Right lobe of liver (tissue), 6 donors: ENCODE results near the gene TLCD3B. TPM values are rescaled to one million over a fixed set of nuclear protein-coding genes. Genes with fewer than 3 reads are reported as not detected.

Experiments used
- ATAC-seq, 4 donors: fragments of 200-7000 bp; cut with Tn5 transposase; one replicate each; pipeline ENCODE4 v1.9.1; 2020; ENCODE audit warnings: mild to moderate bottlenecking in 4 of 4, moderate library complexity in 4 of 4
- DNase-seq, 3 donors: peaks; one replicate each; pipeline ENCODE4 v3.0.0-alpha.2; 2020
- H3K27ac ChIP-seq, 3 donors: fragments of 200-600 bp; one replicate each; pipeline ENCODE4 v1.8.0; 2022
- H3K27me3 ChIP-seq, 2 donors: fragments of 200-600 bp; one replicate each; pipeline ENCODE4 v1.8.0; 2022
- H3K36me3 ChIP-seq, 4 donors: fragments of 200-600 bp; sonication (generic) in 1 of 4; one replicate each; pipeline versions ENCODE4 v1.5.1 to v1.8.0; 2017 to 2022; ENCODE audit warnings: control low read depth in 1 of 4
- H3K4me1 ChIP-seq, 4 donors: fragments of 200-600 bp; sonication (generic) in 1 of 4; one replicate each; pipeline versions ENCODE4 v1.5.1 to v1.8.0; 2017 to 2022; ENCODE audit warnings: control low read depth in 1 of 4
- H3K4me3 ChIP-seq, 3 donors: fragments of 200-600 bp; one replicate each; pipeline ENCODE4 v1.8.0; 2022
- H3K9me3 ChIP-seq, 4 donors: fragments of 200-600 bp; sonication (generic) in 1 of 4; one replicate each; pipeline versions ENCODE4 v1.5.1 to v1.8.0; 2017 to 2022; ENCODE audit warnings: control low read depth in 1 of 4
- CTCF ChIP-seq, 4 donors: fragments of 200-600 bp in 3 of 4; fragments of 450-650 bp in 1 of 4; IDR thresholded peaks; one replicate each; pipeline versions ENCODE4 v1.5.1 to v1.8.0; 2016 to 2022; ENCODE audit warnings: antibody characterized with exemption in 4 of 4, mild to moderate bottlenecking in 2 of 4
- POLR2A ChIP-seq: fragments of 450-650 bp; IDR thresholded peaks from one replicate; pipeline ENCODE4 v1.6.1; 2017; ENCODE audit warnings: antibody characterized with exemption, mild to moderate bottlenecking
- WGBS: methylation state at CpG from one replicate; pipeline ENCODE4 v1.1.6; 2018; ENCODE audit warnings: low coverage, low lambda C conversion rate; ENCODE audit not compliant: insufficient coverage; ENCODE audit errors: missing lambda C conversion rate; 5-methylcytosine and 5-hydroxymethylcytosine counted together
- intact Hi-C, 2 donors: fragments of 100-400 bp; cut with DNase I; formaldehyde crosslinking; loops; one replicate each; pipeline versions ENCODE4 v1.11.2 to v1.14.1; 2022
- total RNA-seq, 6 experiments: library from RNA; depleted of rRNA in 2 of 6; stranded (reverse); fragments of >200 nt in 2 of 6; fragmentation: NEBNext Ultra II Directional in 3 of 6; extraction: Animal tissue kit (Norgen Biotek cat#: 25700) in 3 of 6; gene quantifications; one replicate each; pipeline versions ENCODE4 v1.1.0 to v1.2.4, GENCODE V29; 2016 to 2023
- donor health status: DM: no; HTN: yes; CAD: no.
- donor health status: DM: no; HTN: no; CAD: no.
- donor health status: DM: no; HTN: no; CAD: no.
- donor health status: DM: no; HTN: yes; CAD: no.
- donor health status: DM: no; HTN: yes; CAD: no.

Gene TLCD3B
- total RNA-seq, 6 experiments from 2014 or later, result not detected

- no peak for ATAC-seq
- intact Hi-C loops, result no loop called here
- no peak overlapping the region for H3K27ac ChIP-seq
- no peak for TF ChIP-seq POLR2A
- TF ChIP-seq CTCF (IDR thresholded peaks at IDR 0.05), result no peak
- no peak for DNase-seq
- peaks cover 5 to 32% (median 16%) of the 10 kb centered on the region in 4 donors for H3K36me3 ChIP-seq
- peak overlapping the region; percentile 79 to 98 (median 95) for H3K4me3 ChIP-seq
- 40% methylated on average over 4 of the region's 5 CpGs for WGBS
- no peaks in the 10 kb centered on the region for H3K9me3 ChIP-seq
- no peaks in the 10 kb centered on the region for H3K27me3 ChIP-seq
- peaks cover 0 to 22% (median 10%) of the 10 kb centered on the region in 4 donors for H3K4me1 ChIP-seq
Observed at GRCh38 chr16:29975134-29975538, 55.9 kb downstream of the TLCD3B start.

Other genes starting within 250 kb of the TLCD3B start
- gene KIF22, start 240.5 kb downstream of the TLCD3B start, total RNA-seq, result 10 to 100 TPM in 5 of 6 experiments, 1 to 10 TPM in 1; 9.8 to 27.1 (median 24.7) TPM
- gene MAZ, start 224.7 kb downstream of the TLCD3B start, total RNA-seq, result 100 to 1,000 TPM in 1 of 6 experiments, 10 to 100 TPM in 5; 42.9 to 106 (median 60.7) TPM
- under 1 TPM in 4 of 6 experiments, not detected in 2; 0.15 to 0.98 (median 0.51) TPM for gene PRRT2, start 219.1 kb downstream of the TLCD3B start, total RNA-seq
- 10 to 100 TPM in 5 of 6 experiments, 1 to 10 TPM in 1; 8.5 to 26.1 (median 11.5) TPM for gene PAGR1, start 215.1 kb downstream of the TLCD3B start, total RNA-seq
- 100 to 1,000 TPM in 2 of 6 experiments, 10 to 100 TPM in 4; 37.4 to 112 (median 77.8) TPM for gene MVP, start 210.8 kb downstream of the TLCD3B start, total RNA-seq
- 10 to 100 TPM; 35.1 to 96.6 (median 58.2) TPM for gene CDIPT, start 168.0 kb downstream of the TLCD3B start, total RNA-seq
- under 1 TPM; 0.15 to 0.56 (median 0.32) TPM for gene SEZ6L2, start 131.7 kb downstream of the TLCD3B start, total RNA-seq
- under 1 TPM in 2 of 6 experiments, not detected in 4; 0.38 to 0.50 TPM for gene ASPHD1, start 130.8 kb downstream of the TLCD3B start, total RNA-seq
- gene KCTD13, start 105.0 kb downstream of the TLCD3B start, total RNA-seq, result 10 to 100 TPM in 1 of 6 experiments, 1 to 10 TPM in 5; 5.4 to 13.5 (median 7.2) TPM
- 10 to 100 TPM; 49.9 to 75.9 (median 57.1) TPM for gene TMEM219, start 69.2 kb downstream of the TLCD3B start, total RNA-seq
- gene TAOK2, start 57.4 kb downstream of the TLCD3B start, total RNA-seq, result 10 to 100 TPM; 15.8 to 19.6 (median 17.2) TPM
- gene HIRIP3, start 35.7 kb downstream of the TLCD3B start, total RNA-seq, result 10 to 100 TPM in 2 of 6 experiments, 1 to 10 TPM in 4; 5.2 to 12.9 (median 9.0) TPM
- 10 to 100 TPM; 22.3 to 45.8 (median 33.2) TPM for gene INO80E, start 35.0 kb downstream of the TLCD3B start, total RNA-seq
- gene DOC2A, start 20.2 kb downstream of the TLCD3B start, total RNA-seq, result under 1 TPM in 3 of 6 experiments, not detected in 3; 0.16 to 0.66 (median 0.33) TPM
- not detected for gene C16orf92, start 8.1 kb downstream of the TLCD3B start, total RNA-seq
- gene ALDOA, start 34.5 kb upstream of the TLCD3B start, total RNA-seq, result 100 to 1,000 TPM; 113 to 580 (median 345) TPM
- 10 to 100 TPM; 43.1 to 59.7 (median 47.0) TPM for gene PPP4C, start 44.7 kb upstream of the TLCD3B start, total RNA-seq
- under 1 TPM; 0.37 to 0.68 (median 0.42) TPM for gene TBX6, start 60.7 kb upstream of the TLCD3B start, total RNA-seq
- gene YPEL3, start 64.9 kb upstream of the TLCD3B start, total RNA-seq, result 10 to 100 TPM; 13.5 to 46.5 (median 21.9) TPM
- gene GDPD3, start 82.3 kb upstream of the TLCD3B start, total RNA-seq, result 1 to 10 TPM in 4 of 6 experiments, under 1 TPM in 1, not detected in 1; 0.19 to 2.3 (median 2.3) TPM
- 10 to 100 TPM in 5 of 6 experiments, 1 to 10 TPM in 1; 7.4 to 24.1 (median 16.0) TPM for gene MAPK3, start 91.9 kb upstream of the TLCD3B start, total RNA-seq
- 10 to 100 TPM in 1 of 6 experiments, 1 to 10 TPM in 5; 7.0 to 15.2 (median 7.9) TPM for gene CORO1A, start 152.3 kb upstream of the TLCD3B start, total RNA-seq
- 100 to 1,000 TPM in 1 of 6 experiments, 10 to 100 TPM in 5; 22.9 to 139 (median 25.6) TPM for gene BOLA2B, start 162.4 kb upstream of the TLCD3B start, total RNA-seq
- gene SLX1A, start 162.6 kb upstream of the TLCD3B start, total RNA-seq, result 10 to 100 TPM; 15.5 to 83.2 (median 36.4) TPM
- gene SULT1A3, start 168.0 kb upstream of the TLCD3B start, total RNA-seq, result 10 to 100 TPM in 5 of 6 experiments, 1 to 10 TPM in 1; 8.5 to 29.0 (median 11.9) TPM
- gene NPIPB13, start 217.2 kb upstream of the TLCD3B start, total RNA-seq, result 10 to 100 TPM in 1 of 6 experiments, 1 to 10 TPM in 4, under 1 TPM in 1; 0.99 to 11.2 (median 6.7) TPM